ENCODE results near the gene DENND5B.
A peak's percentile ranks its signal among the peaks of the same experiment; 100 is the strongest.
"Not testable (repeated sequence)": the region's sequence is repeated elsewhere in the genome, so short reads cannot be mapped to it uniquely, and the experiment has no call there.

Gene DENND5B

GRCh38 chr12:31557707-31558106 lies 33.2 kb downstream of the DENND5B start:
- DNase-seq (ENCODE audit: low spot score): no peak

- DNase-seq (ENCODE audit: low spot score): not testable (repeated sequence)
Measured at GRCh38 chr12:31555466-31555865, 35.5 kb downstream of the DENND5B start.

GRCh38 chr12:31550590-31550989 lies 40.3 kb downstream of the DENND5B start:
- DNase-seq (ENCODE audit: low spot score): not testable (repeated sequence)

- DNase-seq (ENCODE audit: low spot score): no peak
Measured at GRCh38 chr12:31536672-31537071, 54.3 kb downstream of the DENND5B start.

GRCh38 chr12:31533470-31533869 lies 57.5 kb downstream of the DENND5B start:
- no peak for DNase-seq (ENCODE audit: low spot score)

GRCh38 chr12:31531893-31532292 lies 59.0 kb downstream of the DENND5B start:
- no peak for DNase-seq (ENCODE audit: low spot score)

- no peak for DNase-seq (ENCODE audit: low spot score)
Measured at GRCh38 chr12:31528095-31528494, 62.8 kb downstream of the DENND5B start.

GRCh38 chr12:31527083-31527482 lies 63.9 kb downstream of the DENND5B start:
- DNase-seq (ENCODE audit: low spot score): no peak

- no peak for DNase-seq (ENCODE audit: low spot score)
Measured at GRCh38 chr12:31526158-31526546, 64.8 kb downstream of the DENND5B start.

GRCh38 chr12:31525496-31526157 lies 65.3 kb downstream of the DENND5B start:
- no peak for DNase-seq (ENCODE audit: low spot score)

- no peak for DNase-seq (ENCODE audit: low spot score)
Measured at GRCh38 chr12:31524791-31525495, 66.0 kb downstream of the DENND5B start.

GRCh38 chr12:31523306-31523705 lies 67.6 kb downstream of the DENND5B start:
- DNase-seq (ENCODE audit: low spot score): no peak

- no peak for DNase-seq (ENCODE audit: low spot score)
Measured at GRCh38 chr12:31522607-31523006, 68.3 kb downstream of the DENND5B start.

- DNase-seq (ENCODE audit: low spot score): no peak
Measured at GRCh38 chr12:31521964-31522363, 69.0 kb downstream of the DENND5B start.

- DNase-seq (ENCODE audit: low spot score): no peak
Measured at GRCh38 chr12:31519511-31519910, 71.4 kb downstream of the DENND5B start.

- DNase-seq (ENCODE audit: low spot score): peak; percentile 80
Measured at GRCh38 chr12:31518680-31519227, 72.2 kb downstream of the DENND5B start.

GRCh38 chr12:31517994-31518393 lies 72.9 kb downstream of the DENND5B start:
- DNase-seq (ENCODE audit: low spot score): no peak

- DNase-seq (ENCODE audit: low spot score): no peak
Measured at GRCh38 chr12:31516702-31517101, 74.2 kb downstream of the DENND5B start.

- DNase-seq (ENCODE audit: low spot score): no peak
Measured at GRCh38 chr12:31514912-31515311, 76.0 kb downstream of the DENND5B start.

- no peak for DNase-seq (ENCODE audit: low spot score)
Measured at GRCh38 chr12:31510034-31510433, 80.9 kb downstream of the DENND5B start.

- DNase-seq (ENCODE audit: low spot score): no peak
Measured at GRCh38 chr12:31508436-31509150, 82.3 kb downstream of the DENND5B start.

- DNase-seq (ENCODE audit: low spot score): no peak
Measured at GRCh38 chr12:31507966-31508365, 83.0 kb downstream of the DENND5B start.
